ENCODE results near the gene EMX1. TPM values are rescaled to one million over a fixed set of nuclear protein-coding genes. Genes with fewer than 3 reads are reported as not detected.

EMX1 gene
- total RNA-seq, 1 donor from 2014 or later = not detected

DNA sequence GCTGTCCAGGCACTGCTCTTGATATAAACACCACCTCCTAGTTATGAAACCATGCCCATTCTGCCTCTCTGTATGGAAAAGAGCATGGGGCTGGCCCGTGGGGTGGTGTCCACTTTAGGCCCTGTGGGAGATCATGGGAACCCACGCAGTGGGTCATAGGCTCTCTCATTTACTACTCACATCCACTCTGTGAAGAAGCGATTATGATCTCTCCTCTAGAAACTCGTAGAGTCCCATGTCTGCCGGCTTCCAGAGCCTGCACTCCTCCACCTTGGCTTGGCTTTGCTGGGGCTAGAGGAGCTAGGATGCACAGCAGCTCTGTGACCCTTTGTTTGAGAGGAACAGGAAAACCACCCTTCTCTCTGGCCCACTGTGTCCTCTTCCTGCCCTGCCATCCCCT, 15.9 kb downstream of the EMX1 start:
- Histone ChIP-seq H3K4me1 (no peaks in the 10 kb centered on the region), H3K36me3 (no peaks in the 10 kb centered on the region), H3K4me3 (no peak overlapping the region), H3K27me3 (ENCODE audit: low read depth) (peaks cover 28% of the 10 kb centered on the region), H3K27ac (no peak overlapping the region), H3K9me3 (no peaks in the 10 kb centered on the region)
- ATAC-seq (no peak), DNase-seq (no peak)
- intact Hi-C loops (cut with DNase I) = no loop called here
- TF ChIP-seq, protein P1, sequence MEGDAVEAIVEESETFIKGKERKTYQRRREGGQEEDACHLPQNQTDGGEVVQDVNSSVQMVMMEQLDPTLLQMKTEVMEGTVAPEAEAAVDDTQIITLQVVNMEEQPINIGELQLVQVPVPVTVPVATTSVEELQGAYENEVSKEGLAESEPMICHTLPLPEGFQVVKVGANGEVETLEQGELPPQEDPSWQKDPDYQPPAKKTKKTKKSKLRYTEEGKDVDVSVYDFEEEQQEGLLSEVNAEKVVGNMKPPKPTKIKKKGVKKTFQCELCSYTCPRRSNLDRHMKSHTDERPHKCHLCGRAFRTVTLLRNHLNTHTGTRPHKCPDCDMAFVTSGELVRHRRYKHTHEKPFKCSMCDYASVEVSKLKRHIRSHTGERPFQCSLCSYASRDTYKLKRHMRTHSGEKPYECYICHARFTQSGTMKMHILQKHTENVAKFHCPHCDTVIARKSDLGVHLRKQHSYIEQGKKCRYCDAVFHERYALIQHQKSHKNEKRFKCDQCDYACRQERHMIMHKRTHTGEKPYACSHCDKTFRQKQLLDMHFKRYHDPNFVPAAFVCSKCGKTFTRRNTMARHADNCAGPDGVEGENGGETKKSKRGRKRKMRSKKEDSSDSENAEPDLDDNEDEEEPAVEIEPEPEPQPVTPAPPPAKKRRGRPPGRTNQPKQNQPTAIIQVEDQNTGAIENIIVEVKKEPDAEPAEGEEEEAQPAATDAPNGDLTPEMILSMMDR (IDR thresholded peaks at IDR 0.05) = no peak

GRCh38 chr2:72933646-72934151, 16.4 kb downstream of the EMX1 start:
- H3K27ac ChIP-seq = no peak overlapping the region
- H3K4me3 ChIP-seq = no peak overlapping the region
- TF ChIP-seq, protein P1 (IDR thresholded peaks at IDR 0.05) = no peak
- H3K36me3 ChIP-seq = no peaks in the 10 kb centered on the region
- H3K4me1 ChIP-seq = no peaks in the 10 kb centered on the region
- peaks cover 23% of the 10 kb centered on the region for H3K27me3 ChIP-seq (ENCODE audit: low read depth)
- DNase-seq (no peak), ATAC-seq (no peak)
- no peaks in the 10 kb centered on the region for H3K9me3 ChIP-seq
- intact Hi-C loops (cut with DNase I) = no loop called here

DNA sequence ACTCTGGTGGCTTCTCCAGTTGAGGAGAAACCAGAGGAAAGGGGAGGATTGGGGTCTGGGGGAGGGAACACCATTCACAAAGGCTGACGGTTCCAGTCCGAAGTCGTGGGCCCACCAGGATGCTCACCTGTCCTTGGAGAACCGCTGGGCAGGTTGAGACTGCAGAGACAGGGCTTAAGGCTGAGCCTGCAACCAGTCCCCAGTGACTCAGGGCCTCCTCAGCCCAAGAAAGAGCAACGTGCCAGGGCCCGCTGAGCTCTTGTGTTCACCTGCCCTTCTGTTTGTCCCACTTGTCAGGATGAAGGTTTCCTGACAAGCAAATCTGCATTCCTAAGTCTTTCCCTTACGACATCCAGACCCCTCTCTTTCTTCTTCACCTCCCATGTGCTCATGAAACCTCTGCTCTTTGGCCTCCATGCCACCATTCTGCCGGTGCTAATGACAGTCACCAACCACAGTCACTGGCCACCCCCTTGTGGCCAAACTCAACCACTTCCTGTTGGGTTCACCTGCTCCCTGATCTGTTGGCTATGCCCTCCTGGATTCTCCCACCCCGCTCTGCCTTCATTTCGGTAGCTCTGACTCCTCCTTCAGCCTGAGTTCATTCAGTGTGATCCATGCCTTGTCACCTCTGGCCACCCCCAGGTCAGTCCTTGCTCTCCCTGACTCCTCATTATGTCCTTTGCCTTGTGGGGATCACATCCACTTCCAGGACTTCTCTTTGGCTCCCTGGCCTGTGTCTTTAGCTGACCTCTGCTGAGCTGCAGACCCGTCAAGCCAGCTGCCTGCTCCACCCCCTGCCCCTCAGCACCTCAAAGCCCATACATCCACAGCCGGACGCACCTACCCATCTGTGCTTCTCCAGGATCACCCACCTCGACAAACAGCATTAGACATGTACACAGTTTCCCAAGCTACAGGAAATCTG, 17.6 kb downstream of the EMX1 start:
- TF ChIP-seq, protein P1 (IDR thresholded peaks at IDR 0.05) = peak; percentile 23
- ATAC-seq = no peak
- H3K27ac ChIP-seq = no peak overlapping the region
- no peaks in the 10 kb centered on the region for H3K4me1 ChIP-seq
- DNase-seq = no peak
- peaks cover 11% of the 10 kb centered on the region for H3K27me3 ChIP-seq (ENCODE audit: low read depth)
- no peak overlapping the region for H3K4me3 ChIP-seq
- intact Hi-C loops (cut with DNase I) = no loop called here
- H3K36me3 ChIP-seq = no peaks in the 10 kb centered on the region
- H3K9me3 ChIP-seq = no peaks in the 10 kb centered on the region

GRCh38 chr2:72935611-72935957, 18.3 kb downstream of the EMX1 start:
- TF ChIP-seq, protein P1 (IDR thresholded peaks at IDR 0.05) = no peak
- Histone ChIP-seq H3K4me1 (no peaks in the 10 kb centered on the region), H3K9me3 (no peaks in the 10 kb centered on the region), H3K36me3 (no peaks in the 10 kb centered on the region), H3K27me3 (ENCODE audit: low read depth) (peaks cover 11% of the 10 kb centered on the region), H3K4me3 (no peak overlapping the region), H3K27ac (no peak overlapping the region)
- DNase-seq = no peak
- no peak for ATAC-seq
- intact Hi-C loops (cut with DNase I) = no loop called here

DNA sequence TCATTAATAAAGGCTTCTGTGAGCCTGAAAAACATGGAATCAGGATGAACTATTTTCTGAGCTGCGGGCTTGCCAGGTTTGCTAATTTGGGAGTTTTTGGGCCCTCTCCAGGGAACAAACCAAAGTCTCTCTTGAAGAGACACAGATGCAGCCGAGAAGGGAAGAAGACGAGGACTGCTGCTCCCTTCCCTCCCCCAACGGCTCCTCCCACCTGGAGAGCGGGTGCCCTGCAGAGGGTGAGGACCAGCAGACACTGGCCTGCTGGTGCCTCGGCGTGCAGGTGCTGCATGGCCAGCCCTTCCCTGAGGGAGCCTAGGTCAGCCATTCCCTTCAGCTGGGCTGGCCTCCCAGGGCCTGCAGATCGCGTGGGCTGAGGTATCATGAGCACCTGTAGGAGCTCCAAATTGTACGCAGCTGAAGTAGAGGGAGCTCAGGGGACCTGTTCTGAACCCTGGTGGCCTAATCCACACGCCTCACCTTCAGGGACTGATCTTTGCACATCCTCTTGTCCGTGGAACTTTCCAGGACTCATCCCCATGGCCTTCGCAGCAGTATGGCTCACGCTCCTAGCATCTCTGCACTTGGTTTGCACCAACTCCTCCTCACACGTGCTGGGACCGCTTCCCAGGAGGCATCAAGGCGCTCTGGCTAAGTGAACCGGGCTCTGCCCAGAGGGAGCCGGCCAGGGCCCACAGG, 19.5 kb downstream of the EMX1 start:
- DNase-seq = no peak
- peaks cover 7% of the 10 kb centered on the region for H3K27me3 ChIP-seq (ENCODE audit: low read depth)
- no peaks in the 10 kb centered on the region for H3K9me3 ChIP-seq
- intact Hi-C loops (cut with DNase I) = no loop called here
- H3K4me1 ChIP-seq = no peaks in the 10 kb centered on the region
- no peak overlapping the region for H3K4me3 ChIP-seq
- ATAC-seq = no peak
- no peak overlapping the region for H3K27ac ChIP-seq
- H3K36me3 ChIP-seq = no peaks in the 10 kb centered on the region
- TF ChIP-seq, protein P1 (IDR thresholded peaks at IDR 0.05) = no peak
